VCaP (cell line): ENCODE results near the gene RASAL2.

Experiments used
- H3K27ac ChIP-seq: fragments of 450-650 bp; 2 replicates; pipeline ENCODE4 v1.5.1; 2017
- TF ChIP-seq, protein P1 (sequence below): fragments of 450-650 bp; conservative IDR thresholded peaks from 2 replicates; pipeline ENCODE4 v1.5.1; 2017; ENCODE audit warnings: mild to moderate bottlenecking, moderate library complexity

The RASAL2 gene

DNA sequence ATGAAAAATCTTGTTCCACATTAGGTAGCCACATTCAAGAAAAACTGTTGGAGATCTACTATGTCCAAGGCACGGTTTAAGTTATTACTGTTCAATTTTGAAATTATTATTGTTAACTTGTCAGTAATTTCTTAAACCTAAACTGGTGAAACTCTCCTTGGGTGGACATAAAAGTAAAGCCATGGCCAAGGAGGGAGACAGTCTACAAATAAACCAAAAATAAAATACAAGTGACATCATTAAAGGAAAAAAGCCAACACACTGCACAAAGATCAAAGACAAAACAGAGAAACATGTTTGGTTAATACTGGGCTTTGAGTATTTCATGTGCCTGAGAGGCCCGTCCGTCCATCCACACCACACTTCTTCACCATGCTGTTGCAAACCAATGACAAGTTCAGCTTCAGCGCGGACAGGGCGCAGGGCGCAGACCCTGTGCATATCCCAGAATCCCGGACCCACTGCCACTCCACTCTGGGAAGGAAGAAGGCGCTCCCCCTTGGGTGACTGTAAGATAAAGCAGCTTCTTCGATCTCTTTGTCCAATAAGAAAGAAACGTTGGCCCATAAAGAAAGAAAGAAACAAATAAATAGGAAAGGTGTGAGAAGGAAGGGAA is 918 bp upstream of the RASAL2 start:
- H3K27ac ChIP-seq, result peak overlapping the region; percentile 92
- TF ChIP-seq, protein P1, sequence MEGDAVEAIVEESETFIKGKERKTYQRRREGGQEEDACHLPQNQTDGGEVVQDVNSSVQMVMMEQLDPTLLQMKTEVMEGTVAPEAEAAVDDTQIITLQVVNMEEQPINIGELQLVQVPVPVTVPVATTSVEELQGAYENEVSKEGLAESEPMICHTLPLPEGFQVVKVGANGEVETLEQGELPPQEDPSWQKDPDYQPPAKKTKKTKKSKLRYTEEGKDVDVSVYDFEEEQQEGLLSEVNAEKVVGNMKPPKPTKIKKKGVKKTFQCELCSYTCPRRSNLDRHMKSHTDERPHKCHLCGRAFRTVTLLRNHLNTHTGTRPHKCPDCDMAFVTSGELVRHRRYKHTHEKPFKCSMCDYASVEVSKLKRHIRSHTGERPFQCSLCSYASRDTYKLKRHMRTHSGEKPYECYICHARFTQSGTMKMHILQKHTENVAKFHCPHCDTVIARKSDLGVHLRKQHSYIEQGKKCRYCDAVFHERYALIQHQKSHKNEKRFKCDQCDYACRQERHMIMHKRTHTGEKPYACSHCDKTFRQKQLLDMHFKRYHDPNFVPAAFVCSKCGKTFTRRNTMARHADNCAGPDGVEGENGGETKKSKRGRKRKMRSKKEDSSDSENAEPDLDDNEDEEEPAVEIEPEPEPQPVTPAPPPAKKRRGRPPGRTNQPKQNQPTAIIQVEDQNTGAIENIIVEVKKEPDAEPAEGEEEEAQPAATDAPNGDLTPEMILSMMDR, result no peak

DNA sequence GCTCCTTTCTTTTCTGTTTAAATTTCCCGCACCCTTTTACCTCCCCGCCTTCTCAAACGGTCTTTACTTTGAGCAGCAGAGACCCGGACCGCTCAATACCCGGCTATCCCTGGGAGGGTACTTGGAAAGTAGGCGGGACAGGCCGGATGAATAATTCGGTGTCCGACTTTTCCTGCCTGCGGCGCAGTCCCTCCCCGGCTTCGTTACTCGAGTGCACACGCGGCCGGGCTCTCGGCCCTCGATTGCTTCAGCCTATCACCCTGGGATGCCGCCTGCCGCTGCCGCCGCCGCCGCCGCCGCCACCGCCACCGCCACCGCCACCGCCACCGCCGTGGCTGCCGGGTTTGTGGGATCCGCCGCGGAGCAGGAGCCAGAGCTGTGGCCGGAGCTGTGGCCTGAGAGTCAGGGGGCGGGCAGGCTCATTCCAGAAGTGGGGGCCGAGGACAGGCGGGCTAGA is 382 bp upstream of the RASAL2 start:
- H3K27ac ChIP-seq, result peak overlapping the region; percentile 92

DNA sequence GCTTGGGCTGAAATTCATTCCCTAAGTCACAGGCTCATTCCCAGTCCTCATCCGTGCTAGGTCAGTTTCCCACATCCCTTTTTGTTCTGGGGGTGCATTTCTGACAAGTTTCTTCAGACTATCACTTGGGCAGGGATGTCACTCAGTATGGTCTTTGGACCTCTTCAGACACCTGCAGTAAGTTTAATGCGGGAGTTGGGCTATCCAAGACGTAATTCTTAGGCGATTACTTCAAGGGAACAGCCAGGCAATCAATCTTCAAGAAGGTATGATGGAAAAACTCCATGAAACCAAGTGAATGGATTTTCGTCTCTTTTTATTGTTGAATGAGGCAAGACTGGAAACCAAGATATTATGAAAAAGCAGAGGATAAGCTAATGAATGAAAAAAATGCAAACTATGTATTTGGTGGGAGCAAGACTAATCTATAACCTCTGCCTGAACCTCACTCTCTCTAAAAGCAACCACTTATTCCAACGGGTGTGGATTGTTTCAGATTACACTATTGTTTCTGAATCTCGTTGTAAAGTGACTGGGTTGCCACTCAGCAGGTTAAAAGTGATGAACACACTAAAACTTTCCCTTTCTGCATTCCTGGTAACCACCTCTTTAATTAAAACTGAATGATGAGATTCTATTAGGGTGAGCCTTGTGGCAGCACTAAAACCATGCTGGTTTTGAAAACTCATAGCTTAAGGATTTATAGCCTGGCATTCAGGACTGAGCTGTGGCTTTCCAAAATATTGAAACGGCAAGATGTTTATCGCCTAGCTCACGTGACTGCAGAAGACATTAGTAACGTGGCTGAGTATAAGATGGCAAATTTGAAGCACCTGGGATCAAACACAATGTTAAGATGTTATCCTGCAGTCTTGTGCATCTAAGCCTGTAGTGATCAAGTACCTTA is 1.1 kb downstream of the RASAL2 start:
- peak overlapping the region; percentile 92 for H3K27ac ChIP-seq
- TF ChIP-seq, protein P1, result no peak

More for the DNA sequence above, 382 bp upstream of the RASAL2 start:
- TF ChIP-seq, protein P1, result no peak

DNA sequence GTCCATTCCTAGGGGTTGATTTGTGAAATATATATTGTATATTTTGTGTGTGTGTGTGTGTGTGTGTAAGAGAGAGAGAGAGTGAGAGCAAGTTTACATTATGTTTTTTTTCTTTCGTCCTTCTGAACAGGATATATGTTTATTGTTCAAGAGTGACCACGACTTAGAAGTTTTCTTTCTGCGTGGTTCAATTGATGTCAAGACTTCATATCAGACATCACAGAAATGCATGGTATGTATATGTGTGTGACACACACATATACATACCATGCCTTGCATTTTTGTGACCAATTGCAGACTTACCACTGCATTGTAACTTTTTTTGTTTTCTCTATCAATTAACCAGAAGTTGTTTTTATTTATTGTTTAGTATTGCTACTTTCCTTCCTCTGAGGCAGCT is 2.5 kb downstream of the RASAL2 start:
- TF ChIP-seq, protein P1, result no peak
- peak overlapping the region; percentile 92 for H3K27ac ChIP-seq

DNA sequence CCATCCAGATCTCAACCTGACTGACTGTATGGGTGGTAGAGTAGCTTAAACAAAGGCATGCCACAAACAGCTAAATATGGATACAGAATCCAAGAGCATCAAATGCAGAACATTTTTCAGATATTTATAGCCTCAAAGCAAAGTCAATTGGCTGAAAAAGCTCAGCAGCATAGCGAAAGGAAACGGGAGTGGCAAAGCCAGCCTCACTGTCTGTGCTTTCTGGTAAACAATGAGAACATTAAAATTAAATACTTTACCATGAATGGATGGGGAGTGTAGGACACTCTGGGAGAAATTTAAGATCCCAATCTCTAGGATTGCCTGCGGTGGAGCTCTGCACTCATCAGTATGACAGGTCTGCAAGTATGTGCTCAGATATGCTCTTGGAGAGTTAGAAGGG is 4.4 kb downstream of the RASAL2 start:
- peak overlapping the region; percentile 92 for H3K27ac ChIP-seq
- TF ChIP-seq, protein P1, result no peak

DNA sequence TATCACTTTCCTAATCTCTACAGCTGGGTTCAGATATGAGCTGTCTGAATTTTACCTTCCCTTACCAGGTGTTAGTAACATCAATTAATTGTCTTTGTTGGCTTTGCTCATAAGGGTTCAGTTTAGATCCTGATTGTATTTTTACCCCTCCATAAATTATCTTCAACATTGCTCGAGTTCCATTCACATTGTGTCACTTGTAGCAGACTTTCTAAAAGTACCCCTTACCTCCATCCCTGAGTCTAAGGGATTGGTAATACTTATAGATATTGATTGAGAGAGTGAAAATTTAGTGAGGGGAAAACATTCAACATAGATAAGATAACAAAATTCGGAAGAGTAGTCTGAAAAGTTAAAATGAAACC is 7.3 kb downstream of the RASAL2 start:
- H3K27ac ChIP-seq, result no peak overlapping the region
- TF ChIP-seq, protein P1, result no peak

DNA sequence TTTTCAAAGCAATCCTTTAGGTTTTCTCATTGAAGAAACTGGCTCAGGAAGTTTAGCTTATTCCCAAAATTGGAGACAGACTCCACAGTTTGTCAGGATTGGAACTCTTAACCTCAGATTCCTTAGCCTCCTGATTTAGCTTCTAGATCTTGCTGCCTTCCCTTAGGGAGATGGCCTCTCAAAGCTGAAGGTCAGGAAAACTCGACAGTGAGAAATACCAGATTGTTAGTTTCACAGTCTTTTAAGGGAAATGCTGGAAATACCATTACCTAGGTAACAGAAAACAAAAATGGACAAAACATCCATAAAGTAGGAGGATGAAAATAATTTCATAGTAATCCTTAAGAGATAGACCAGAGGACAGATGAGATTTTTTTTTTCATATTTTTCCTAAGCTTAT is 7.8 kb downstream of the RASAL2 start:
- no peak overlapping the region for H3K27ac ChIP-seq
- TF ChIP-seq, protein P1, result no peak
